Measurements from ENCODE around the gene RNU6-9. TPM values are rescaled to one million over a fixed set of nuclear protein-coding genes. Genes with fewer than 3 reads are reported as not detected.

Gene RNU6-9
- total and polyA plus RNA-seq, 2 of the 13 experiments (the other 11 are each of a cell fraction or from before 2014, with no cell fraction given) = under 0.01 TPM; not detected in 1

DNA sequence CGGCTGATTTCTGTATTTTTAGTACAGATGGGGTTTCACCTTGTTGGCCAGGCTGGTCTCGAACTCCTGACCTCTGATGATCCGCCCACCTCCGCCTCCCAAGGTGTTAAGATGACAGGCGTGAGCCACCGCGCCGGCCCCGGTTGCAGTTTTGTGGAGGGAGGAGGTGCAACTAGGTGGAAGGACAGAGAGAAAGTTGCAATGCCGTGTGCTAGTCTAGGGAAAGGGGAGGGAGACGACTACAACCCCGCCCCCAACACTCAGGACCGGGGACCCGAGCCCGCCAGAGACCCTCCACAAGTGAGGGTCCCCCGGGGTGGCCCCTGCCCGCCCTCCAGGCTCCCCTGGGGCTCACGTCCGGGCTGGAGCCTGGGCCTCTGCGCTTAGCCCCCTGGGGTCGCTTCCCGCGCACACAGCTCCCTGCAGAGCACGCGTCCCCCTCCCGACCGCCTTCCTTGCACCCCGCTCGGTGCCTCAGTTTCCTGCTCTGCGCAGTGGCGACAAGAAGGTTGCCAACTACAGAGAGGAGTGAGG is 31.3 kb downstream of the RNU6-9 start (continued):
- TF ChIP-seq, protein P1, sequence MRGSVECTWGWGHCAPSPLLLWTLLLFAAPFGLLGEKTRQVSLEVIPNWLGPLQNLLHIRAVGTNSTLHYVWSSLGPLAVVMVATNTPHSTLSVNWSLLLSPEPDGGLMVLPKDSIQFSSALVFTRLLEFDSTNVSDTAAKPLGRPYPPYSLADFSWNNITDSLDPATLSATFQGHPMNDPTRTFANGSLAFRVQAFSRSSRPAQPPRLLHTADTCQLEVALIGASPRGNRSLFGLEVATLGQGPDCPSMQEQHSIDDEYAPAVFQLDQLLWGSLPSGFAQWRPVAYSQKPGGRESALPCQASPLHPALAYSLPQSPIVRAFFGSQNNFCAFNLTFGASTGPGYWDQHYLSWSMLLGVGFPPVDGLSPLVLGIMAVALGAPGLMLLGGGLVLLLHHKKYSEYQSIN (CRISPR knock-in tag; IDR thresholded peaks at IDR 0.05; ENCODE audit: borderline replicate concordance) = no peak
- TF ChIP-seq ZNF761 (CRISPR knock-in tag; conservative IDR thresholded peaks at IDR 0.05) (no peak), RORA (CRISPR knock-in tag; IDR thresholded peaks at IDR 0.05) (no peak), ZNF772 (CRISPR knock-in tag; IDR thresholded peaks at IDR 0.05) (no peak), HOXA9 (CRISPR knock-in tag; IDR thresholded peaks at IDR 0.05; ENCODE audit: borderline replicate concordance) (no peak), PTBP1 (IDR thresholded peaks at IDR 0.05; ENCODE audit: low read depth, low read length, poor library complexity, severe bottlenecking) (no peak), ZC3H13 (CRISPR knock-in tag; IDR thresholded peaks at IDR 0.05) (peak; percentile 77; the same call in 1 of the 2 replicates), KAT2B (IDR thresholded peaks at IDR 0.05; ENCODE audit: borderline replicate concordance, low read depth, low read length) (no peak), CEBPG (CRISPR knock-in tag; IDR thresholded peaks at IDR 0.05) (no peak), ZKSCAN5 (CRISPR knock-in tag; IDR thresholded peaks at IDR 0.05) (no peak), SETDB1 (CRISPR knock-in tag; IDR thresholded peaks at IDR 0.05; ENCODE audit: borderline replicate concordance) (no peak), HDAC1 (CRISPR knock-in tag; IDR thresholded peaks at IDR 0.05) (no peak), SOX6 (IDR thresholded peaks at IDR 0.05) (no peak), SOX6 (CRISPR knock-in tag; IDR thresholded peaks at IDR 0.05) (no peak), REXO4 (CRISPR knock-in tag; IDR thresholded peaks at IDR 0.05; ENCODE audit: borderline replicate concordance) (no peak), ZNF883 (CRISPR knock-in tag; IDR thresholded peaks at IDR 0.05; ENCODE audit: not compliant biosample characterization) (no peak), ZNF207 (IDR thresholded peaks at IDR 0.05; ENCODE audit: borderline replicate concordance) (no peak), NAIF1 (CRISPR knock-in tag; IDR thresholded peaks at IDR 0.05; ENCODE audit: borderline replicate concordance) (no peak), ZNF83 (CRISPR knock-in tag; IDR thresholded peaks at IDR 0.05; ENCODE audit: borderline replicate concordance) (no peak)
- TF ChIP-seq, protein P2, sequence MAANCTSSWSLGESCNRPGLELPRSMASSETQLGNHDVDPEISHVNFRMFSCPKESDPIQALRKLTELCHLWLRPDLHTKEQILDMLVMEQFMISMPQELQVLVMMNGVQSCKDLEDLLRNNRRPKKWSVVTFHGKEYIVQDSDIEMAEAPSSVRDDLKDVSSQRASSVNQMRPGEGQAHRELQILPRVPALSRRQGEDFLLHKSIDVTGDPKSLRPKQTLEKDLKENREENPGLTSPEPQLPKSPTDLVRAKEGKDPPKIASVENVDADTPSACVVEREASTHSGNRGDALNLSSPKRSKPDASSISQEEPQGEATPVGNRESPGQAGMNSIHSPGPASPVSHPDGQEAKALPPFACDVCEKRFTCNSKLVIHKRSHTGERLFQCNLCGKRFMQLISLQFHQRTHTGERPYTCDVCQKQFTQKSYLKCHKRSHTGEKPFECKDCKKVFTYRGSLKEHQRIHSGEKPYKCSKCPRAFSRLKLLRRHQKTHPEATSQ (CRISPR knock-in tag; IDR thresholded peaks at IDR 0.05; ENCODE audit: borderline replicate concordance) = no peak
- TF ChIP-seq, protein P3, sequence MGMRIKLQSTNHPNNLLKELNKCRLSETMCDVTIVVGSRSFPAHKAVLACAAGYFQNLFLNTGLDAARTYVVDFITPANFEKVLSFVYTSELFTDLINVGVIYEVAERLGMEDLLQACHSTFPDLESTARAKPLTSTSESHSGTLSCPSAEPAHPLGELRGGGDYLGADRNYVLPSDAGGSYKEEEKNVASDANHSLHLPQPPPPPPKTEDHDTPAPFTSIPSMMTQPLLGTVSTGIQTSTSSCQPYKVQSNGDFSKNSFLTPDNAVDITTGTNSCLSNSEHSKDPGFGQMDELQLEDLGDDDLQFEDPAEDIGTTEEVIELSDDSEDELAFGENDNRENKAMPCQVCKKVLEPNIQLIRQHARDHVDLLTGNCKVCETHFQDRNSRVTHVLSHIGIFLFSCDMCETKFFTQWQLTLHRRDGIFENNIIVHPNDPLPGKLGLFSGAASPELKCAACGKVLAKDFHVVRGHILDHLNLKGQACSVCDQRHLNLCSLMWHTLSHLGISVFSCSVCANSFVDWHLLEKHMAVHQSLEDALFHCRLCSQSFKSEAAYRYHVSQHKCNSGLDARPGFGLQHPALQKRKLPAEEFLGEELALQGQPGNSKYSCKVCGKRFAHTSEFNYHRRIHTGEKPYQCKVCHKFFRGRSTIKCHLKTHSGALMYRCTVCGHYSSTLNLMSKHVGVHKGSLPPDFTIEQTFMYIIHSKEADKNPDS (CRISPR knock-in tag; IDR thresholded peaks at IDR 0.05) = no peak
- TF ChIP-seq, protein P4, sequence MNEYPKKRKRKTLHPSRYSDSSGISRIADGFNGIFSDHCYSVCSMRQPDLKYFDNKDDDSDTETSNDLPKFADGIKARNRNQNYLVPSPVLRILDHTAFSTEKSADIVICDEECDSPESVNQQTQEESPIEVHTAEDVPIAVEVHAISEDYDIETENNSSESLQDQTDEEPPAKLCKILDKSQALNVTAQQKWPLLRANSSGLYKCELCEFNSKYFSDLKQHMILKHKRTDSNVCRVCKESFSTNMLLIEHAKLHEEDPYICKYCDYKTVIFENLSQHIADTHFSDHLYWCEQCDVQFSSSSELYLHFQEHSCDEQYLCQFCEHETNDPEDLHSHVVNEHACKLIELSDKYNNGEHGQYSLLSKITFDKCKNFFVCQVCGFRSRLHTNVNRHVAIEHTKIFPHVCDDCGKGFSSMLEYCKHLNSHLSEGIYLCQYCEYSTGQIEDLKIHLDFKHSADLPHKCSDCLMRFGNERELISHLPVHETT (CRISPR knock-in tag; conservative IDR thresholded peaks at IDR 0.05) = no peak
- TF ChIP-seq, protein P5, sequence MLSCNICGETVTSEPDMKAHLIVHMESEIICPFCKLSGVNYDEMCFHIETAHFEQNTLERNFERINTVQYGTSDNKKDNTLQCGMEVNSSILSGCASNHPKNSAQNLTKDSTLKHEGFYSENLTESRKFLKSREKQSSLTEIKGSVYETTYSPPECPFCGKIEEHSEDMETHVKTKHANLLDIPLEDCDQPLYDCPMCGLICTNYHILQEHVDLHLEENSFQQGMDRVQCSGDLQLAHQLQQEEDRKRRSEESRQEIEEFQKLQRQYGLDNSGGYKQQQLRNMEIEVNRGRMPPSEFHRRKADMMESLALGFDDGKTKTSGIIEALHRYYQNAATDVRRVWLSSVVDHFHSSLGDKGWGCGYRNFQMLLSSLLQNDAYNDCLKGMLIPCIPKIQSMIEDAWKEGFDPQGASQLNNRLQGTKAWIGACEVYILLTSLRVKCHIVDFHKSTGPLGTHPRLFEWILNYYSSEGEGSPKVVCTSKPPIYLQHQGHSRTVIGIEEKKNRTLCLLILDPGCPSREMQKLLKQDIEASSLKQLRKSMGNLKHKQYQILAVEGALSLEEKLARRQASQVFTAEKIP (CRISPR knock-in tag; IDR thresholded peaks at IDR 0.05; ENCODE audit: borderline replicate concordance) = no peak

Measured in HepG2 (cell line).